ENCODE data around the gene VWA8. TPM values are rescaled to one million over a fixed set of nuclear protein-coding genes. Genes with fewer than 3 reads are reported as not detected.

Gene VWA8
- total and polyA plus RNA-seq, 2 of the 8 experiments (the other 6 are each of a cell fraction or from before 2014, with no cell fraction given), result 5.9 to 19.6 TPM

- Histone ChIP-seq H3K23me2 (ENCODE audit: low read depth, low read length) (no peaks in the 10 kb centered on the region), H4K20me1 (replicated peaks in 1 of 2; ENCODE audit: control insufficient read depth in 1 of 2, insufficient read depth in 2 of 2, low read length in 2 of 2) (no peaks in the 10 kb centered on the region), H3K18ac (ENCODE audit: extremely low read depth, low read length) (no peak overlapping the region), H2BK120ac (replicated peaks; ENCODE audit: low read depth, low read length) (no peak overlapping the region), H3K4ac (replicated peaks; ENCODE audit: insufficient read length, low read depth, low read length) (no peak overlapping the region), H4K91ac (replicated peaks; ENCODE audit: insufficient read length, low read length) (no peak overlapping the region), H2BK20ac (ENCODE audit: low read length) (no peak overlapping the region), H3K4me3 (ENCODE audit: extremely low read depth in 1 of 4, insufficient read depth in 2 of 4, low read depth in 3 of 4, low read length in 4 of 4) (no peak overlapping the region), H3K9me3 (ENCODE audit: insufficient read depth in 2 of 2, low read depth in 1 of 2, low read length in 1 of 2) (no peaks in the 10 kb centered on the region), H2AFZ (ENCODE audit: low read length) (no peak overlapping the region), H3K4me2 (ENCODE audit: insufficient read depth in 1 of 2, low read depth in 2 of 2, low read length in 2 of 2) (no peak overlapping the region), H3K4me1 (replicated peaks in 1 of 4; ENCODE audit: control insufficient read depth in 3 of 4, insufficient read depth in 4 of 4, low read length in 3 of 4) (no peaks in the 10 kb centered on the region; a peak in 1 of 7 replicates), H4K5ac (ENCODE audit: insufficient read length, low read depth, low read length) (no peak overlapping the region), H3K9ac (replicated peaks in 1 of 4; ENCODE audit: extremely low read depth in 1 of 4, low read depth in 3 of 4, low read length in 3 of 4) (no peak overlapping the region), H3K27ac (ENCODE audit: low read depth, low read length) (no peak overlapping the region), H2BK5ac (ENCODE audit: low read depth, low read length) (no peak overlapping the region), H3K79me1 (ENCODE audit: low read depth, low read length) (no peaks in the 10 kb centered on the region), H3K36me3 (ENCODE audit: control insufficient read depth in 2 of 4, insufficient read depth in 4 of 4, low read length in 3 of 4) (no peaks in the 10 kb centered on the region), H2BK15ac (ENCODE audit: low read length) (no peak overlapping the region), H3K56ac (replicated peaks; ENCODE audit: insufficient read length, low read depth, low read length) (no peak overlapping the region), H3K14ac (ENCODE audit: insufficient read length) (no peak overlapping the region), H2AK5ac (ENCODE audit: low read depth, low read length) (no peak overlapping the region), H3K79me2 (ENCODE audit: control insufficient read depth in 1 of 2, insufficient read depth in 2 of 2, low read length in 2 of 2) (no peaks in the 10 kb centered on the region), H3K23ac (ENCODE audit: insufficient read length) (no peak overlapping the region), H4K8ac (ENCODE audit: extremely low read depth, insufficient read depth, low read length) (no peak overlapping the region), H3K27me3 (replicated peaks in 1 of 4; ENCODE audit: control insufficient read depth in 3 of 4, extremely low read depth in 1 of 4, insufficient read depth in 3 of 4, low read length in 3 of 4) (no peaks in the 10 kb centered on the region), H2BK12ac (ENCODE audit: low read depth, low read length) (no peak overlapping the region)
- CTCF ChIA-PET (ENCODE audit: partially characterized antibody), result interaction anchor here (1.0 to 1.4 kb wide), 2 partner anchors 20 to 95 kb away, joined by 3 read pairs; no protein-coding TSS in a partner anchor
- POLR2A ChIA-PET (ENCODE audit: partially characterized antibody), result no interaction called here
- DNase-seq (ENCODE audit: low read depth in 1 of 2, low spot score in 2 of 2) (no peak), FAIRE-seq (peak; percentile 24)
- WGBS, 2 experiments (ENCODE audit: extremely low coverage in 1 of 2, insufficient coverage in 1 of 2, insufficient read length in 1 of 2, insufficient replicate concordance in 2 of 2, low coverage in 1 of 2, low lambda C conversion rate in 2 of 2, missing lambda C conversion rate in 1 of 2), result 87 to 100% methylated on average over 1 to 3 of the region's 3 CpGs
- TF ChIP-seq ASH2L (IDR thresholded peaks at IDR 0.05; ENCODE audit: low read length) (no peak), TCF12 (IDR thresholded peaks at IDR 0.05; ENCODE audit: low read depth, low read length) (no peak), TAF7 (optimal IDR thresholded peaks at IDR 0.05; ENCODE audit: borderline replicate concordance, low read depth, low read length) (no peak), EP300 (IDR thresholded peaks at IDR 0.05; ENCODE audit: borderline replicate concordance in 1 of 2, low read depth in 2 of 2, low read length in 2 of 2) (no peak), POU5F1 (IDR thresholded peaks at IDR 0.05; ENCODE audit: low read depth, low read length) (no peak), TBP (IDR thresholded peaks at IDR 0.05; ENCODE audit: low read depth, low read length) (no peak), EGR1 (IDR thresholded peaks at IDR 0.05; ENCODE audit: borderline replicate concordance, low read depth, low read length) (no peak), RXRA (IDR thresholded peaks at IDR 0.05; ENCODE audit: insufficient read depth, low read depth, low read length) (no peak), CEBPB (IDR thresholded peaks at IDR 0.05; ENCODE audit: low read depth, low read length) (no peak), SP1 (IDR thresholded peaks at IDR 0.05; ENCODE audit: low read depth, low read length) (no peak), ATF2 (IDR thresholded peaks at IDR 0.05; ENCODE audit: low read length) (no peak), PHF8 (conservative IDR thresholded peaks at IDR 0.05; ENCODE audit: low read depth, low read length) (no peak), E2F6 (IDR thresholded peaks at IDR 0.05) (no peak)
Measured at GRCh38 chr13:41763782-41764181, 197.1 kb downstream of the VWA8 start.
